ENCODE data around the gene ETFBKMT. TPM values are rescaled to one million over a fixed set of nuclear protein-coding genes. Genes with fewer than 3 reads are reported as not detected.
"Not testable (repeated sequence)": the region's sequence is repeated elsewhere in the genome, so short reads cannot be mapped to it uniquely, and the experiment has no call there.

The ETFBKMT gene
- total RNA-seq, 1 donor from 2014 or later: 0.84 TPM

DNA sequence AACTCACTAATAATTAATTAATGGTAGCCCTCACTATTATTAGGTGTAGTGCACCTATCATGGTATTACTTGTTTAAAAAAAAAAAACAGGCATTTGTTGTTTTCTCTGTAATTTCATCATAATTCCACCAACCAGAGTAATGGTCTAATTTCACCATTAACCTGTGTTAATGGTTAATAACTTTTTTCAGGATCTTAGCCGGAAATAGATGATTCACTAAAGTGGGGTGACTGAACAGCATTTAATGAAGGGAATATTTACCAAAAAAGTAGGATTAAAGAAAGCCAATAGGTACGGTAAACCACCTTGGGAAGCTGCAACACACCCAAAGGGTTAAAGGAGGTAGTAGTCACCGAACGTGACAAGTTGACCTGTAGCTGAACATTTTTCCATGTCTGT, 13.0 kb downstream of the ETFBKMT start:
- Mint-ChIP-seq H3K27me3 (no peaks in the 10 kb centered on the region), H3K36me3 (ENCODE audit: low read depth) (peaks cover 8% of the 10 kb centered on the region), H3K4me1 (no peaks in the 10 kb centered on the region), H3K4me3 (no peak overlapping the region), H3K27ac (no peak overlapping the region), H3K9me3 (peaks cover 3% of the 10 kb centered on the region)
- DNase-seq: no peak
- intact Hi-C loops (cut with micrococcal nuclease): no loop called here

DNA sequence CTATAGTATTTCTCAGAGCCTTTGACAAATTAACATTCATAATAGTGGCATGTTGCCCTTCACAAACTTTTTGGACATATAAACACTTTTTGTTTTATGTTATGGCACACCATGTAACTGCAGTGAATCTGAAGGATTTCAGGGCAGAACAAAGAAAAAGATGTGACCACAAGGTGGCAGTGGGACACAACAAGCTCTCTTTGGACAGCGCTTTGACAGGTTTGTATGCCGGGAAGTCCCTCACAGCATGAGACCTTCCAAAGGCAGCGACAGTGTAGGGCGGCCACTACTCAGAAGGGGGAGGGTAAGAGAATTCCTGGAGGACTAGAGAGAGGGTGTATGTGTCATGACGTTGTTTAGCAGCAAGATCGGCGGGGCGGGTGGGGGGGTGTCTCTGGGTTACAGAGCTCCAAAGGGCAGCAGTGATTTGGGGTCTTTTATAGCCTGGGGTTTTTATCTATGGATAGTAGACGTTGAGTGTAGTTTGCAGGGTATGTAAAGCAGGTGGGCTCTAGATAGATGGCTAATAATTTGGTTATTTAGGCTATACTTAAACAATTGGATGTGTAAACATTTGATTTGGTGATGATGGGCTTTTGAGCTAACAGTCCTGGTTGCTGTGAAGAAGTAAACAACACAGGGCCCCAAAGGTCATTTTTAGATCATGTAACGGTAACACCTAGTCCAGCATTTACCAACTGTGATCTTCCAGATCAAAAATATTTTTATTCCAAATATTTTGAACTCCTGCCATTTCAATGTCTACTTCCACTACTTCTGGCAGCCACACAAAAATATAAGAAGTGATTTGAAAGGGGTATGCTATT, 22.9 kb downstream of the ETFBKMT start:
- Mint-ChIP-seq H3K27me3 (no peaks in the 10 kb centered on the region), H3K36me3 (ENCODE audit: low read depth) (peaks cover 35% of the 10 kb centered on the region), H3K9me3 (peaks cover 9% of the 10 kb centered on the region), H3K4me3 (no peak overlapping the region), H3K4me1 (peaks cover 10% of the 10 kb centered on the region), H3K27ac (peak overlapping the region; percentile 54)
- intact Hi-C loops (cut with micrococcal nuclease): loop anchor here (1.0 to 10.0 kb wide), 7 partner anchors 23 to 630 kb away; partner anchors contain the start of genes AMN1, BICD1 and ETFBKMT
- peak; percentile 91 for DNase-seq

DNA sequence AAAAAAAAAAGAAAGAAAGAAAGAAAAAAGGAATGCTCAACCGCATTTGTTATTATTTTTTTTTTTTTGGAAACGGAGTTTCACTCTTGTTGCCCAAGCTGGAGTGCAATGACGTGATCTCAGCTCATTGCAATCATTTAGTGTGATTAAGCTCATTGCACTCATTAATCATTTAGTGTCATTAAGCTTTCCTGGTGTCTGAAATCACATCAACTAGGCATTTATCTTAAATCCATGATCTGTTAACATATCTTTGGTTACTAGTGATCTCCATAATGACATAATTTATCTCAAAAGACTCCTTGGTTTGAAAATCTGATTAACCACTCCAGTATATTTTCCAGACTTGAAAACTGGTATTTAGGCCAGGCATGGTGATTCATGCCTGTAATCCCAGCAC, 26.3 kb downstream of the ETFBKMT start:
- intact Hi-C loops (cut with micrococcal nuclease): loop anchor here (10.0 kb wide), 1 partner anchor 379 kb away; no protein-coding TSS in a partner anchor

DNA sequence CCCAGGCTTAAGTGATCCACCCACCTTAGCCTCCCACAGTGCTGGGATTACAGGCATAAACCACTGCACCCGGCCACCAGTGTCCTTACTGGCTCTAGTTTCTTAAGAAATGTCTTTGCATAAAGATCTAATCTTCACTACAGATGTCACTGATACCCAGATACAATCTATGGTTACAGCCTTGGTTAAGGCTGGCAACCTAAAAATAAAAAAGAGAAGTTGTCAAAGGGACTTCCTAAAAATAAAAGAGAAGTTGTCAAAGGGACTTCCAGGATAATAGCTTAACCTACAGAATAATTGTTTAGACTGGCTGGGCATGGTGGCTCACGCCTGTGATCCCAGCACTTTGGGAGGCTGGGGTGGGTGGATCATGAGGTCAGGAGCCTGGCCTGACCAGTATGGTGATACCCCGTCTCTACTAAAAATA, 27.6 kb downstream of the ETFBKMT start:
- Mint-ChIP-seq H3K9me3 (peaks cover 8% of the 10 kb centered on the region), H3K36me3 (ENCODE audit: low read depth) (peaks cover 43% of the 10 kb centered on the region), H3K27ac (no peak overlapping the region), H3K4me1 (peaks cover 8% of the 10 kb centered on the region), H3K27me3 (no peaks in the 10 kb centered on the region), H3K4me3 (no peak overlapping the region)
- DNase-seq: no peak
- intact Hi-C loops (cut with micrococcal nuclease): loop anchor here (10.0 kb wide), 1 partner anchor 378 kb away; no protein-coding TSS in a partner anchor

More for the DNA sequence above, 26.3 kb downstream of the ETFBKMT start:
- H3K4me3 Mint-ChIP-seq: no peak overlapping the region
- peaks cover 9% of the 10 kb centered on the region for H3K9me3 Mint-ChIP-seq
- peaks cover 43% of the 10 kb centered on the region for H3K36me3 Mint-ChIP-seq (ENCODE audit: low read depth)
- H3K27me3 Mint-ChIP-seq: no peaks in the 10 kb centered on the region
- H3K27ac Mint-ChIP-seq: no peak overlapping the region
- no peak for DNase-seq
- peaks cover 10% of the 10 kb centered on the region for H3K4me1 Mint-ChIP-seq

DNA sequence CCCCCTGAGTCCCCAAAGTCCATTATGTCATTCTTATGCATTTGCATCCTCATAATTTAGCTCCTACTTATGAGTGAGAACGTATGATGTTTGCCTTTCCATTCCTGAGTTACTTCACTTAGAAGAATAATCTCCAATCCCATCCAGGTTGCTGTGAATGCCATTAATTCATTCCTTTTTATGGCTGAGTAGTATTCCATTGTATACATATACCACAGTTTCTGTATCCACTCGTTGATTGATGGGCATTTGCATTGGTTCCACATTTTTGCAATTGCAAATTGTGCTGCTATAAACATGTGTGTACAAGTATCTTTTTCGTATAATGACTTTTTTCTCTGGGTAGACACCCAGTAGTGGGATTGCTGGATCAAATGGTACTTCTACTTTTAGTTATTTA, 30.4 kb downstream of the ETFBKMT start:
- not testable (repeated sequence) for H3K27me3 Mint-ChIP-seq, H3K27ac Mint-ChIP-seq, H3K4me3 Mint-ChIP-seq, H3K4me1 Mint-ChIP-seq, H3K9me3 Mint-ChIP-seq
- peak; percentile 21 for DNase-seq
- intact Hi-C loops (cut with micrococcal nuclease): loop anchor here (10.0 kb wide), 1 partner anchor 375 kb away; no protein-coding TSS in a partner anchor
- peaks cover 26% of the 10 kb centered on the region for H3K36me3 Mint-ChIP-seq (ENCODE audit: low read depth)

DNA sequence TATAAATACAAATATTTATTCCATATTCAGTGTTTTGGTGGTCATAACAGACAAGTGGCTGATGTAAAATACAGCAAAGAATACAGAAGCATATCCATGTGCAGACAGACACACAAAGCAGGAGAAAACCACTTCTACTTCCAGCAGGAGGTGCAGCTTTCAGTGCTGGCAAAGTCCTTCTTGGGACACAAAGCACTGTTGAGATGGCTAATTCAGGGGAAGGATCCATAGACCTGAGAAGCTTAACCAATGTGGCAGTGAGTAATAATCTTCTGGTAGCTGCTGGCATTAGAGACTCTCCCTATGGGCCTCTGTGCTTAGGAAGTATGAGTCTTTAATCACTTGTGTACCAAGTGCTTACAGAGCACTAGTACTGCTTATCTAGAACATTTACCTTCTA, 42.6 kb downstream of the ETFBKMT start:
- H3K4me1 Mint-ChIP-seq: peaks cover 6% of the 10 kb centered on the region
- H3K27ac Mint-ChIP-seq: no peak overlapping the region
- no peak for DNase-seq
- H3K4me3 Mint-ChIP-seq: no peak overlapping the region
- H3K9me3 Mint-ChIP-seq: no peaks in the 10 kb centered on the region
- H3K27me3 Mint-ChIP-seq: no peaks in the 10 kb centered on the region
- intact Hi-C loops (cut with micrococcal nuclease): no loop called here
- peaks cover 28% of the 10 kb centered on the region for H3K36me3 Mint-ChIP-seq (ENCODE audit: low read depth)

DNA sequence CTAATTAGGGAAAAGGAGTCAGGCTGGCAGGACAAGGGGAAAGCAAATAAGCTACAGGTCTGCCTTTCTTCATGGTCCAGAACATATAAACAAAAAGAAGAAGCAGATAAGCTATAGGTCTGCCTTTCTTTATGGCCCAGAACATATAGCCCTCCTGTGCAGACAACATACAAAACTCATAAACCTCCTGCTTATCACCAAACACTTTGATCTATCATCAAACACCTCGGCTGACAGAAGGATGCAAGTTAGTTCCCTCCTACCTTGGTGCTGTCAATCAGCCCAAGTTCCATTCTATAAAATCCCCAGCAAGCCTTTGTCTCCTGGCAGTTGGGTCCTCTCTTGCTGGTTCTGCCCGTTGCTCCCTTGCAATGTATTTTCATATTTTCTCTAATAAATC, 46.1 kb downstream of the ETFBKMT start:
- Mint-ChIP-seq H3K9me3 (peaks cover 16% of the 10 kb centered on the region), H3K36me3 (ENCODE audit: low read depth) (peaks cover 29% of the 10 kb centered on the region), H3K27me3 (no peaks in the 10 kb centered on the region), H3K4me3 (no peak overlapping the region), H3K4me1 (peaks cover 8% of the 10 kb centered on the region), H3K27ac (no peak overlapping the region)
- DNase-seq: no peak
- intact Hi-C loops (cut with micrococcal nuclease): no loop called here

DNA sequence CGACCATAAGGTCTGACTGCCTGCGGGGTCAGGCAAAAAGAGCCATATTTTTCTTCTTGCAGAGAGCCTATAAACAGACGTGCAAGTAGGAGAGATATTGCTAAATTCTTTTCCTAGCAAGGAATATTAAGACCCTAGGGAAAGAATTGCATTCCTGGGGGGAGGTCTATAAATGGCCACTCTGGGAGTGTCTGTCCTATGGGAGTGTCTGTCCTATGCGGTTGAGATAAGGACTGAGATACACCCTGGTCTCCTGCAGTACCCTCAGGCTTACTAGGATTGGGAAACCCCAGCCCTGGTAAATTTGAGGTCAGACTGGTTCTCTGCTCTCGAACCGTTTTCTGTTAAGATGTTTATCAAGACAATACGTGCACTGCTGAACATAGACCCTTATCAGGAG, 48.6 kb downstream of the ETFBKMT start:
- Mint-ChIP-seq H3K36me3 (ENCODE audit: low read depth) (peaks cover 28% of the 10 kb centered on the region), H3K9me3 (peaks cover 24% of the 10 kb centered on the region)
- H3K27me3 Mint-ChIP-seq; intact Hi-C loops (cut with micrococcal nuclease); H3K27ac Mint-ChIP-seq; H3K4me3 Mint-ChIP-seq; DNase-seq; H3K4me1 Mint-ChIP-seq: not testable (repeated sequence)

DNA sequence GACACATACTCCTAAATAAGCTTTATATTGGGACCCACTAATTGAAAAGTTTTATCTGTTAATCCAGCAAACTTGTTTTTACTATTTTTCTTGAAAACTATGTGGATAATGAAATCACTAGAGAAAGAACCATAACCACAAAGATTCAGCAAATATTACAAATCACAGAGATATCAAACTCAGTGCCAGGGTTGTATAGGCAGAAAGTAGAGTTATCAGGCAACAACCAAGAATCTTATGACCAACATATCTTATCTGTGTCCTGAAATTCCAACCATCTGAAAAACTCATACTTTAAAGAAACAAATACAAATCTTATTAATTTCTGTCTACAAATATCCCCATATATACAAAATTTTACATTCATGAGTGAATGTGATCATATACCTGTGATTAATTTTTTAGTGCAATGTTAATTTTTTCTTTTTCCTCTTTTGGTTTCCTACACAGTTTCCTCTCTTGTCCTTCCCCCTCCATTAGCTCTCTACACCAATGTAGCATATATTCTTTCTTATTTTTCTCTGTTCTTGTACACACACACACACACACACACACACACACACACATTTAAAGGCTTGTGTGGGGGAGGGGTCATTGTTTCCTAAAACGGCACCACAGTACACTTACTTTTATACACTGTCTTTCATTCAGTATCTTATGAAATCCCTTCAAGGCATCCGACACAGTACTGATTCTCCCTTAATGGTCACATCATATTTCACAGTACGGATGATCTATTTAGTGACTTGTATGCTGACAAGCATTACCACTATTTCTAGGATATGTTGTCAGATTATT, 50.7 kb downstream of the ETFBKMT start:
- Mint-ChIP-seq H3K36me3 (ENCODE audit: low read depth) (peaks cover 29% of the 10 kb centered on the region), H3K4me3 (no peak overlapping the region), H3K4me1 (peaks cover 10% of the 10 kb centered on the region), H3K9me3 (peaks cover 24% of the 10 kb centered on the region), H3K27me3 (no peaks in the 10 kb centered on the region), H3K27ac (no peak overlapping the region)
- DNase-seq: no peak
- intact Hi-C loops (cut with micrococcal nuclease): no loop called here

DNA sequence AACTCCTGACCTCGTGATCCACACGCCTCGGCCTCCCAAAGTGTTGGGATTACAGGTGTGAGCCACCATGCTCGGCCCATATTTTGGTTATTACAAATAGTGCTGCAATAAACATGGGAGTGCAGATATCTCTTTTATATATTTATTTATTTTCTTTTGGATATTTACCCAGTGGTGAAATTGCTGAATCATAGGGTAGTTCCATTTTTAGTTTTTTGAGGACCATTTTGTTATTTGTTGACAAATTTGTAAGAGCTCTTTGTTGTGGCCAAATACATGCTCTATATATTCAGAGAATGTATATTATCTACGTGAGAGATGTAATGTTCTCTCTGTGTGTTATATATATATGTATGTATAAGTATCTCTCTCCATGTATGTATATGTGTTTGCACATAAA, 53.4 kb downstream of the ETFBKMT start:
- no peak for DNase-seq
- H3K9me3 Mint-ChIP-seq: peaks cover 28% of the 10 kb centered on the region
- H3K27me3 Mint-ChIP-seq: no peaks in the 10 kb centered on the region
- peaks cover 8% of the 10 kb centered on the region for H3K4me1 Mint-ChIP-seq
- no peak overlapping the region for H3K4me3 Mint-ChIP-seq
- H3K36me3 Mint-ChIP-seq (ENCODE audit: low read depth): peaks cover 27% of the 10 kb centered on the region
- intact Hi-C loops (cut with micrococcal nuclease): no loop called here
- H3K27ac Mint-ChIP-seq: no peak overlapping the region

DNA sequence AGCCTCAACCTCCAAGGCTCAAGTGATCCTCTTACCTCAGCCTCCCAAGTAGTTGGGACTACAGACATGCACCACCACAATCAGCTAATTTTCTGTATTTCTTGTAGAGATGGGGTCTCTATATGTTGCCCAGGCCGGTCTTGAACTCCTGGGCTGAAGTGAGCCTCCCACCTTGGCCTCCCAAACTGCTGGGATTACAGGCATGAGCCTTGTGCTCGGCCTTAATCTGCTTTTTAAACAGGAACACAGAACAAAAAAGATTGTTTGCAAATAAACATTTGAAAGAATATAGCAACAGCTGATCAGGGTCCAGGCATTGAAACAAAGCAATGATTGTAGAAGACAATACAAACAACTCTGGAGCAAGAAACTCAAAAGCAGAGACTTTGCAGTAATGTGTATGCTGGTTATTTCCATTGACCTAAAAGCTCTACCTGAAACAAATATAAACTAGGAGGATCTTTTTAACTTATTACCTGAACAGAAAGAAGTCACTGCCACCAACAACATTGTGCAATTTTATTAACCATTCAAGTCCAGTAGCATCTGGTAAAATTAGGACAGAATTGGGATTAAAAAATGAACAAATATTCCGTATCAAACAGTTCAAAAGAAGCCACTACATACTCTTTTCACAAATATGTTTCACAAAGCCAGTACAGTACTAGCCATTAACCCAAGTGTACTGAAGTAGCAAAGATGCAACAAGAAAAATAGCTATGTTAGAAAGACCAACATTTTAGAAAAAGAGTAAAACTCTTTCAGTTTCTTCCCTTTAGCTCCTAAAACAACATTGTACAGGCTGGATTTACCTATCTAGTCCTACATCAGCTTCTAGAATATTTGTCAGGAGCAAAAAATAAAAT, 55.2 kb downstream of the ETFBKMT start:
- H3K9me3 Mint-ChIP-seq: peaks cover 34% of the 10 kb centered on the region
- peak overlapping the region; percentile 9 for H3K27ac Mint-ChIP-seq
- H3K27me3 Mint-ChIP-seq: no peaks in the 10 kb centered on the region
- intact Hi-C loops (cut with micrococcal nuclease): no loop called here
- peak; percentile 44 for DNase-seq
- H3K36me3 Mint-ChIP-seq (ENCODE audit: low read depth): peaks cover 36% of the 10 kb centered on the region
- peaks cover 10% of the 10 kb centered on the region for H3K4me1 Mint-ChIP-seq
- no peak overlapping the region for H3K4me3 Mint-ChIP-seq

DNA sequence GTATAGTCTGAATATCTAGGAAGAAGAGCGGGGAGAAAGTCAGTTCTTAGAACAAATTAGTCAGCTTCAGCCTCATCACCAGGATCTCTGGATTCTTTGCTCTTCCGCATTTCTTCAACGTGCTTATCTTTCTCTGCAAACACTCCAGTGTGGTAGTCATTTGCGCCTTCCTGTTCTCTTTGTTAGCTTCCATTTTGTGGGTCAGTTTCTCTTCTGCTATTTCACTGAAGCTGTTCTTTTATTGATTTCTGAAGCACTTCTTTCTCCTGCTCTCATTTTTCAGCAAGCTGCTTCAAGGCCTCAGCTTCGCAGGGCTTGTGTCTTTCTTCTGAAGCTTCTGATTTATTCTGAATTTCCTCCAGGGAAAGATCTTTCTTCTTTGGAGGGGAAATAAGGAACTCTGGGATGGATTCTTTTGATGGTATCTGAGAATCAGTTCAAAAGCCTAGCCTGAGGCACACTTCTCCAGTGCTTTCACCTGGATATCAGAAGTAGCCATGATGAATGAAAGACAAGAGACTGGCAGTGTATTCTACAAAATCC, 55.9 kb downstream of the ETFBKMT start:
- Mint-ChIP-seq H3K4me1 (peaks cover 10% of the 10 kb centered on the region), H3K27ac (peak overlapping the region; percentile 9), H3K27me3 (no peaks in the 10 kb centered on the region), H3K4me3 (no peak overlapping the region), H3K36me3 (ENCODE audit: low read depth) (peaks cover 33% of the 10 kb centered on the region), H3K9me3 (peaks cover 28% of the 10 kb centered on the region)
- intact Hi-C loops (cut with micrococcal nuclease): no loop called here
- no peak for DNase-seq

DNA sequence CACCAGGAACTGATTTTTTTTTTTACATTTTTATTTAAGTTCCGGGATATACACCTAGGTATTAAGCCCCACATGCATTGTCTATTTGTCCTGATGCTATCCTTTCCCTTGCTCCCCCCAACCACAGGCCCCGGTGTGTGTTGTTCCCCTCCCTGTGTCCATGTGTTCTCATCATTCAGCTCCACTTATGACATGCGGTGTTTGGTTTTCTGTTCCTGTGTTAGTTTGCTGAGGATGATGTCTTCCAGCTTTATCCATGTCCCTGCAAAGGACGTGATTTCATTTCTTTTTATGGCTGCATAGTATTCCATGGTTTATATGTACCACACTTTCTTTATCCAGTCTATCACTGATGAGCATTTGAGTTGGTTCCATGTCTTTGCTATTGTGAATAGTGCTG, 57.5 kb downstream of the ETFBKMT start:
- H3K4me3 Mint-ChIP-seq; intact Hi-C loops (cut with micrococcal nuclease); H3K4me1 Mint-ChIP-seq; H3K27me3 Mint-ChIP-seq; DNase-seq; H3K27ac Mint-ChIP-seq: not testable (repeated sequence)
- peaks cover 34% of the 10 kb centered on the region for H3K36me3 Mint-ChIP-seq (ENCODE audit: low read depth)
- H3K9me3 Mint-ChIP-seq: peaks cover 18% of the 10 kb centered on the region
